SK-N-SH treated with all-trans-retinoic acid at 6 μM for 48 hours (cell line): ENCODE data around the gene ZNF692.

Experiments used
- CSDC2 ChIP-seq: fragments of 250-450 bp; sonication (Bioruptor Pico); IDR thresholded peaks from 2 replicates; pipeline ENCODE4 v1.5.0; 2020; ENCODE audit warnings: mild to moderate bottlenecking, moderate library complexity
- ESRRG ChIP-seq: fragments of 250-450 bp; sonication (Bioruptor Pico); IDR thresholded peaks from 2 replicates; pipeline ENCODE4 v1.6.1; 2021; ENCODE audit warnings: mild to moderate bottlenecking
- GLIS3 ChIP-seq: fragments of 250-450 bp; sonication (Bioruptor Pico); IDR thresholded peaks from 2 replicates; pipeline ENCODE4 v1.5.0; 2020; ENCODE audit warnings: mild to moderate bottlenecking, moderate library complexity

GRCh38 chr1:248821641-248822040, 37.2 kb downstream of the ZNF692 start:
- TF ChIP-seq GLIS3 (CRISPR knock-in tag) (no peak), CSDC2 (CRISPR knock-in tag) (no peak), ESRRG (CRISPR knock-in tag) (no peak)
